ENCODE results near the gene GABBR2. TPM values are rescaled to one million over a fixed set of nuclear protein-coding genes. Genes with fewer than 3 reads are reported as not detected.

Gene GABBR2
- total and polyA plus RNA-seq, 2 experiments from 2014 or later = 0.89 to 1.3 TPM

DNA sequence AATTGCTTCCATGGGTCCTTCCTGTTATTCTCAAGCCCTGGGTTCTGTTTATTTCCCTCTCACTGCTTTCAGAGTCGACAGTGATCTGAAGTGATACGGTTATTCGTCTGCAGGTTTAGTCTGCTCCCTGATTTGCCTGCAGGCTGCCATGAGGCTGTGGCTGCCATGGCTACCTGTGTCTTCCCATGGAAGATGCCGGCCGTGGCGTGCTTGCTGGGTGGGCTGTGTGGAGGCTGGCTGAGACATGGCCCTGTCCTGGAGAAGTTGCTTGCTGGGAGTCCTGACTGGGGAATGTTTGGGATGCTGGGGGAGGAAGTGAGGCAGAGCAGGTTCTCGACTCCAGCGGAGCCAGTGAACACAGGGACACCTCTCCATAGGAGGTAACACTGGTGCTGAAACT lies 349.2 kb downstream of the GABBR2 start (continued):
- TF ChIP-seq JUNB (IDR thresholded peaks at IDR 0.05; ENCODE audit: unreplicated experiment) (no peak), EZH2phosphoT487 (IDR thresholded peaks at IDR 0.05; ENCODE audit: unreplicated experiment) (no peak)
- TF ChIP-seq, protein P1, sequence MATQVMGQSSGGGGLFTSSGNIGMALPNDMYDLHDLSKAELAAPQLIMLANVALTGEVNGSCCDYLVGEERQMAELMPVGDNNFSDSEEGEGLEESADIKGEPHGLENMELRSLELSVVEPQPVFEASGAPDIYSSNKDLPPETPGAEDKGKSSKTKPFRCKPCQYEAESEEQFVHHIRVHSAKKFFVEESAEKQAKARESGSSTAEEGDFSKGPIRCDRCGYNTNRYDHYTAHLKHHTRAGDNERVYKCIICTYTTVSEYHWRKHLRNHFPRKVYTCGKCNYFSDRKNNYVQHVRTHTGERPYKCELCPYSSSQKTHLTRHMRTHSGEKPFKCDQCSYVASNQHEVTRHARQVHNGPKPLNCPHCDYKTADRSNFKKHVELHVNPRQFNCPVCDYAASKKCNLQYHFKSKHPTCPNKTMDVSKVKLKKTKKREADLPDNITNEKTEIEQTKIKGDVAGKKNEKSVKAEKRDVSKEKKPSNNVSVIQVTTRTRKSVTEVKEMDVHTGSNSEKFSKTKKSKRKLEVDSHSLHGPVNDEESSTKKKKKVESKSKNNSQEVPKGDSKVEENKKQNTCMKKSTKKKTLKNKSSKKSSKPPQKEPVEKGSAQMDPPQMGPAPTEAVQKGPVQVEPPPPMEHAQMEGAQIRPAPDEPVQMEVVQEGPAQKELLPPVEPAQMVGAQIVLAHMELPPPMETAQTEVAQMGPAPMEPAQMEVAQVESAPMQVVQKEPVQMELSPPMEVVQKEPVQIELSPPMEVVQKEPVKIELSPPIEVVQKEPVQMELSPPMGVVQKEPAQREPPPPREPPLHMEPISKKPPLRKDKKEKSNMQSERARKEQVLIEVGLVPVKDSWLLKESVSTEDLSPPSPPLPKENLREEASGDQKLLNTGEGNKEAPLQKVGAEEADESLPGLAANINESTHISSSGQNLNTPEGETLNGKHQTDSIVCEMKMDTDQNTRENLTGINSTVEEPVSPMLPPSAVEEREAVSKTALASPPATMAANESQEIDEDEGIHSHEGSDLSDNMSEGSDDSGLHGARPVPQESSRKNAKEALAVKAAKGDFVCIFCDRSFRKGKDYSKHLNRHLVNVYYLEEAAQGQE (IDR thresholded peaks at IDR 0.05; ENCODE audit: unreplicated experiment) = no peak
- TF ChIP-seq, protein P2, sequence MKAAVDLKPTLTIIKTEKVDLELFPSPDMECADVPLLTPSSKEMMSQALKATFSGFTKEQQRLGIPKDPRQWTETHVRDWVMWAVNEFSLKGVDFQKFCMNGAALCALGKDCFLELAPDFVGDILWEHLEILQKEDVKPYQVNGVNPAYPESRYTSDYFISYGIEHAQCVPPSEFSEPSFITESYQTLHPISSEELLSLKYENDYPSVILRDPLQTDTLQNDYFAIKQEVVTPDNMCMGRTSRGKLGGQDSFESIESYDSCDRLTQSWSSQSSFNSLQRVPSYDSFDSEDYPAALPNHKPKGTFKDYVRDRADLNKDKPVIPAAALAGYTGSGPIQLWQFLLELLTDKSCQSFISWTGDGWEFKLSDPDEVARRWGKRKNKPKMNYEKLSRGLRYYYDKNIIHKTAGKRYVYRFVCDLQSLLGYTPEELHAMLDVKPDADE (IDR thresholded peaks at IDR 0.05) = no peak

DNA sequence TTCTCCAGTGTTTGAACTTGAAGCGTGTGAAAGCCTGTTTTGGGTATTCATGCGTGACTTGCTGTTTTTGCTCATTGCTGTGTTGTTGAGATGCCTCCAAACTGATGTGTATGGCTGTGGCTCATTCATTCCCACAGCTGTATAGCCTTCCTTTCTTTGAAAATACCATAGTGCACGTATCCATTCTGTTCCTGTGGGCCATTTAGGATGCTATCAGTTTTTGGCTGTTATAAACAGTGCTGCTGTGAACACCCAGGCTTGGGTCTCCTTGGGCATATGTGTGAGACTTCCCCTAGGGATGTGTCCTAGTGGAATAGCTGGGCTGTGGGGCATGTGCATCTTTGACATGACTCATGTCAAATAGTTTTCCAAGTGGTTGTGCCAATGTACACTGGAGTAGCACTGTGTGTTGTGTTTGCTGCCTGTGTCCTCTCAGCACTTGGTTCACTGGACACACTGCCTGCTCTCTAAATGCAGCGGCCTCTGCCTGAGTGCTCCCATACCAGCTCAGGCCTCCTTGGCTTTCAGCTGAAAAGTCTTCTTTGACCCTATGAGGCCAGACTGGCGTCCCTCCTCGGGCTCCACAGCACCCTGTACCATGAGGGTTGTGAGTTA lies 350.7 kb downstream of the GABBR2 start:
- Histone ChIP-seq H3K79me2 (replicated peaks; ENCODE audit: insufficient read depth) (no peaks in the 10 kb centered on the region), H3K4me3 (no peak overlapping the region), H3K9me2 (ENCODE audit: insufficient read depth) (peaks cover 11% of the 10 kb centered on the region; the same call in 1 of the 2 replicates), H3K27me3 (ENCODE audit: insufficient read depth) (no peaks in the 10 kb centered on the region), H3K4me1 (ENCODE audit: insufficient read depth) (no peaks in the 10 kb centered on the region), H2AFZ (no peak overlapping the region), H3F3A (replicated peaks; ENCODE audit: low read depth) (no peaks in the 10 kb centered on the region), H3K27ac (ENCODE audit: low read depth) (no peak overlapping the region), H3K4me2 (no peak overlapping the region), H3K36me3 (ENCODE audit: insufficient read depth) (no peaks in the 10 kb centered on the region), H4K20me1 (replicated peaks; ENCODE audit: insufficient read depth) (no peaks in the 10 kb centered on the region)
- TF ChIP-seq NANOG (IDR thresholded peaks at IDR 0.05; ENCODE audit: borderline replicate concordance) (no peak), ZNF331 (CRISPR knock-in tag; IDR thresholded peaks at IDR 0.05; ENCODE audit: low read depth) (no peak)
- ATAC-seq (no peak), DNase-seq (ENCODE audit: low spot score) (no peak)
- peaks cover 7% of the 10 kb centered on the region; the same call in 2 of the 3 replicates for H3K4me1 Mint-ChIP-seq
- no peaks in the 10 kb centered on the region; the same call in 2 of the 3 replicates for H3K36me3 Mint-ChIP-seq (ENCODE audit: low read depth)
- peaks cover 8% of the 10 kb centered on the region for H3K27me3 Mint-ChIP-seq (ENCODE audit: insufficient read depth, low read depth, poor library complexity)
- no peak overlapping the region for H3K4me3 Mint-ChIP-seq
- no peak overlapping the region for H3K27ac Mint-ChIP-seq
- peaks cover 6% of the 10 kb centered on the region; the same call in 2 of the 3 replicates for H3K9me3 Mint-ChIP-seq

DNA sequence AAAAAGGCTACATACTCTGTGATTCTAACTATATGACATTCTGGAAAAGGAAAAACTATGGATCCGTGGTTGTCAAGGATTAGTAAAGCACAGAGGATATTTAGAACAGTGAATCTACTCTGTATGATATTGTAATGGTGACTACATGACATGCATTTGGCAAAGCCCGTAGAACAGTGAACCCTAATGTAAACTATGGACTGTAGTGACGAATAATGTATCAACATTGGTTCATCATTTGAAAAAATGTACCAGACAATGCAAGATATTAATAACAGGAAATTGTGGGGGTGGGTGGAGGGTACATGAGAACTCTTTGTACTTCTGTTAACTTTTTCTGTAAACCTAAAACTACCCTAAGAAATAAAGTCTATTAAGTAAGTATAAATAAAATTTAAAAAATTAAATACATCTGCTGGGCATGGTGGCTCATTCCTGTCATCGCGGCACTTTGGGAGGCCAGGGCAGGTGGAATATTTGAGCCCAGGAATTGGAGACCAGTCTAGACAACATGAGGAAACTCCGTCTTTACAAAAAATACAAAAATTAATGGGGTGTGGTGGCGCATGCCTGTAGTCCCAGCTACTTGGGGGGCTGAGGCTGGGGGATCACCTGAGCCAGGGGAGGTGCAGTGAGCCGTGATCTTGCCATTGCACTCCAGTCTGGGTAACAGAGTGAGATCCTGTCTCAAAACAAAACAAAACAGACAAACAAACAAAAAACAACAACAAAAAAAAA lies 351.6 kb downstream of the GABBR2 start:
- no peaks in the 10 kb centered on the region for H4K20me1 ChIP-seq (replicated peaks; ENCODE audit: insufficient read depth)
- no peak overlapping the region for H3K4me3 ChIP-seq
- Mint-ChIP-seq H3K27ac (no peak overlapping the region), H3K36me3 (ENCODE audit: low read depth) (no peaks in the 10 kb centered on the region; the same call in 2 of the 3 replicates), H3K9me3 (peaks cover 6% of the 10 kb centered on the region; the same call in 2 of the 3 replicates), H3K27me3 (ENCODE audit: insufficient read depth, low read depth, poor library complexity) (peaks cover 8% of the 10 kb centered on the region), H3K4me3 (no peak overlapping the region), H3K4me1 (0 out of 3 replicates have a peak, but pooled peaks cover 3% of the 10 kb centered on the region)
- peaks cover 11% of the 10 kb centered on the region for H3K9me2 ChIP-seq (ENCODE audit: insufficient read depth)
- ATAC-seq (no peak), DNase-seq (ENCODE audit: low spot score) (no peak)
- no peaks in the 10 kb centered on the region for H3K4me1 ChIP-seq (ENCODE audit: insufficient read depth)
- no peaks in the 10 kb centered on the region for H3K36me3 ChIP-seq (ENCODE audit: insufficient read depth)
- H3K79me2 ChIP-seq (replicated peaks; ENCODE audit: insufficient read depth) = no peaks in the 10 kb centered on the region
- no peak overlapping the region for H3K4me2 ChIP-seq
- H3K27me3 ChIP-seq (ENCODE audit: insufficient read depth) = no peaks in the 10 kb centered on the region
- H3F3A ChIP-seq (replicated peaks; ENCODE audit: low read depth) = no peaks in the 10 kb centered on the region
- H3K27ac ChIP-seq (ENCODE audit: low read depth) = no peak overlapping the region
- no peak overlapping the region for H2AFZ ChIP-seq
- no peak for TF ChIP-seq EZH2phosphoT487 (IDR thresholded peaks at IDR 0.05; ENCODE audit: unreplicated experiment)
- TF ChIP-seq, protein P2 (IDR thresholded peaks at IDR 0.05) = no peak

All from GM23338 (cell line).